GM18867 (cell line): Measurements from ENCODE around the gene ATP1B2.
"Not testable (repeated sequence)": the region's sequence is repeated elsewhere in the genome, so short reads cannot be mapped to it uniquely, and the experiment has no call there.

Experiments used
- ATAC-seq: cut with Tn5 transposase; IDR thresholded peaks from one replicate; pipeline ENCODE4 v1.9.1; 2021; ENCODE audit warnings: mild to moderate bottlenecking, moderate library complexity; ENCODE audit not compliant: unreplicated experiment

Gene ATP1B2

GRCh38 chr17:7650509-7651096 is at the start of gene ATP1B2:
TSS of gene ATP1B2 (plus strand) at chr17:7650926. CDS start at chr17:7651519, 593 bp downstream.
- ATAC-seq: no peak

- no peak for ATAC-seq
Observed at GRCh38 chr17:7606280-7606679, 44.4 kb upstream of the ATP1B2 start.

GRCh38 chr17:7610641-7611040 is 40.1 kb upstream of the ATP1B2 start:
- no peak for ATAC-seq

- ATAC-seq: no peak
Observed at GRCh38 chr17:7611635-7612293, 39.0 kb upstream of the ATP1B2 start.

- ATAC-seq: no peak
Observed at GRCh38 chr17:7612294-7612640, 38.5 kb upstream of the ATP1B2 start.

GRCh38 chr17:7613769-7614424 is 36.8 kb upstream of the ATP1B2 start:
- ATAC-seq: no peak

GRCh38 chr17:7614425-7615264 is 36.1 kb upstream of the ATP1B2 start, which contains the start of gene FXR2:
TSS of gene FXR2 (minus strand) at chr17:7614897. CDS start at chr17:7614532, 365 bp downstream.
- peak; percentile 82 for ATAC-seq

GRCh38 chr17:7615265-7615747 is 35.4 kb upstream of the ATP1B2 start:
- ATAC-seq: no peak

- no peak for ATAC-seq
Observed at GRCh38 chr17:7618608-7619007, 32.1 kb upstream of the ATP1B2 start.

- no peak for ATAC-seq
Observed at GRCh38 chr17:7620835-7621234, 29.9 kb upstream of the ATP1B2 start.

- ATAC-seq: no peak
Observed at GRCh38 chr17:7623661-7624060, 27.1 kb upstream of the ATP1B2 start.

- ATAC-seq: not testable (repeated sequence)
Observed at GRCh38 chr17:7625749-7626148, 25.0 kb upstream of the ATP1B2 start.

GRCh38 chr17:7626307-7626706 is 24.4 kb upstream of the ATP1B2 start:
- ATAC-seq: no peak

- no peak for ATAC-seq
Observed at GRCh38 chr17:7626956-7627249, 23.8 kb upstream of the ATP1B2 start.

GRCh38 chr17:7627250-7628121 is 23.2 kb upstream of the ATP1B2 start, which contains the start of gene SAT2:
TSS of gene SAT2 (minus strand) at chr17:7627821. CDS start at chr17:7627635, 186 bp downstream.
- ATAC-seq: peak; percentile 80

- no peak for ATAC-seq
Observed at GRCh38 chr17:7629939-7630571, 20.7 kb upstream of the ATP1B2 start, which contains the start of gene SHBG. TSS of gene SHBG (plus strand) at chr17:7630135. CDS start at chr17:7630173, 38 bp downstream.

GRCh38 chr17:7631398-7632380 is 19.0 kb upstream of the ATP1B2 start:
- ATAC-seq: no peak

GRCh38 chr17:7632492-7632894 is 18.2 kb upstream of the ATP1B2 start:
- no peak for ATAC-seq
